Activated effector memory CD4-positive, alpha-beta T cell treated with anti-CD3 and anti-CD28 coated beads, Interleukin-2, amount 50 U/mL, for 16 hours (primary cell): ENCODE measurements around the gene NR5A2.

Experiments
- DNase-seq: peaks from one replicate; pipeline ENCODE4 v3.0.0-alpha.2; 2020

The NR5A2 gene

GRCh38 chr1:200075522-200075921 lies 48.0 kb downstream of the NR5A2 start:
- no peak for DNase-seq

GRCh38 chr1:200075938-200076546 lies 48.5 kb downstream of the NR5A2 start:
- no peak for DNase-seq

GRCh38 chr1:200079232-200079940 lies 51.9 kb downstream of the NR5A2 start:
- no peak for DNase-seq

- no peak for DNase-seq
These were observed 53.9 kb downstream of the NR5A2 start for GRCh38 chr1:200081151-200081968.

GRCh38 chr1:200081969-200082245 lies 54.4 kb downstream of the NR5A2 start:
- DNase-seq, result no peak

- no peak for DNase-seq
These were observed 54.8 kb downstream of the NR5A2 start for GRCh38 chr1:200082329-200082728.

GRCh38 chr1:200090252-200091159 lies 63.0 kb downstream of the NR5A2 start:
- DNase-seq, result no peak

- DNase-seq, result no peak
These were observed 67.6 kb downstream of the NR5A2 start for GRCh38 chr1:200095057-200095577.

- DNase-seq, result no peak
These were observed 69.3 kb downstream of the NR5A2 start for GRCh38 chr1:200096774-200097173.

GRCh38 chr1:200099040-200099439 lies 71.5 kb downstream of the NR5A2 start:
- DNase-seq, result no peak

- DNase-seq, result no peak
These were observed 76.6 kb downstream of the NR5A2 start for GRCh38 chr1:200103966-200104583.

- no peak for DNase-seq
These were observed 79.5 kb downstream of the NR5A2 start for GRCh38 chr1:200107004-200107470.

GRCh38 chr1:200108659-200109058 lies 81.1 kb downstream of the NR5A2 start:
- no peak for DNase-seq

- no peak for DNase-seq
These were observed 84.8 kb downstream of the NR5A2 start for GRCh38 chr1:200112290-200112689.

GRCh38 chr1:200115532-200115931 lies 88.0 kb downstream of the NR5A2 start:
- DNase-seq, result no peak

GRCh38 chr1:200116324-200116723 lies 88.8 kb downstream of the NR5A2 start:
- DNase-seq, result no peak

GRCh38 chr1:200118779-200119505 lies 91.4 kb downstream of the NR5A2 start:
- no peak for DNase-seq

- DNase-seq, result no peak
These were observed 93.9 kb downstream of the NR5A2 start for GRCh38 chr1:200121421-200121820.

- DNase-seq, result no peak
These were observed 96.8 kb downstream of the NR5A2 start for GRCh38 chr1:200124309-200124708.

- no peak for DNase-seq
These were observed 100.6 kb downstream of the NR5A2 start for GRCh38 chr1:200128081-200128480.
